Measurements from ENCODE around the gene IQSEC3.

The IQSEC3 gene

GRCh38 chr12:80681-81190 lies 14.2 kb downstream of the IQSEC3 start:
- no peak for DNase-seq

DNA sequence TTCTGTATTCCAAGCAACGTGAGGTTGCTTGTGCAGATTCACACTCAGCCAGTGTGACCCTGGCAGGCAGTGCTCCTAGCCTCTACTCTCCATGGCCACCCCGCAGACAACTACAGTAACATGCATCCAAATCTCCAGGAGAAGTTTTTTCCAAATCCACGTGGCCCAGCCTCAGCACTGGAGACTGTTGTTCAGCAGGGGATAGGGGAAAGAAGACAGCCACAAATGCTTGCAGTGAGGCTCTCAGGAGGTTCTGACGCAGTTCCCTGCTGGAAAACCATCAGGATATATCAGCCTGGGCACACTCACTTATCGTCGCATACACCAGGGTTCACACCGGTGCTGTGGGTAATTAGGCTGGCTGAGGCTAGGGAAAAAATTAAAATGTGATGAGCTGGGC lies 16.2 kb downstream of the IQSEC3 start:
- DNase-seq = no peak

- no peak for DNase-seq
These were observed 17.5 kb downstream of the IQSEC3 start for GRCh38 chr12:84056-84455.

GRCh38 chr12:85191-85666 lies 18.7 kb downstream of the IQSEC3 start:
- no peak for DNase-seq

DNA sequence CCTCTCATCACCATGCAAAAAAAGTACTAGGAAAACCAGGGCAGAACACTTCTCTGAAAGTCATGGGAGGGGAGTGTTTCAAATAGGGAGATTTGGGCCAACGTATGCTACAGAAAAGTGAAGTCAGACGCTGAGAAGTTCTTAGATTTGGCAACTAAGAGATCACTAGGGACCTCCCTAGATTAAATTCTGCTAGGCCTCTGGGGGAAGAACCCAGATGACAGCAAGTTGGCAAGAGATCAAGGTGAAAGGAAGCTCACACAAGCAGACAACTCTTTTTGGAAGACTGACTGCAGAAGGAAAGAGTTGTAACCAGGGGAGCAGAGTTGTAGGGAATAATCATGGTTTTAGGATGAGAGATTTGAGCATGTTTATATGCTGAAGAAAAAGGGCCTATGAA lies 20.7 kb downstream of the IQSEC3 start:
- DNase-seq = no peak

DNA sequence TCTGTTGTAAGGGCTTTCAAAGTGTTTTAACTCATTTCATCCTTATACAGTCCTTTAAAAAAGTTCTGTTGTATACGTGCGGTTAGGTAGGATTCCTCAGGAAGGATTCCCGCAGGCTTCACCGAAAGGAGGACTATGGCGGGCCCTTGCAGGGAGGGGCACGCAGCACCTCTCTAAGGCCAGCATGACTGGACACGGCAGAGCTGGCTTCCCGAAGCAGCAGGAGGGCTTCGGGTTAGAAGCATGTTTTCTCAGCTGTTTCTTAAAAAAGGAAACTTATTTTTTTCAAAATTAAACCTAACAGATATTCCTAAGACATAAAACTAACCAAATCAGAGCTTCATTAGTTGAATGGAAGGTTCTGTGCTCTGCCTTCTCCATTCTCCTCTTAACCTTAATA lies 21.3 kb downstream of the IQSEC3 start:
- DNase-seq = no peak

GRCh38 chr12:89653-90052 lies 23.1 kb downstream of the IQSEC3 start:
- DNase-seq = no peak

GRCh38 chr12:91213-91612 lies 24.6 kb downstream of the IQSEC3 start:
- DNase-seq = no peak

- no peak for DNase-seq
These were observed 26.9 kb downstream of the IQSEC3 start for GRCh38 chr12:93266-94005.

- DNase-seq = no peak
These were observed 30.0 kb downstream of the IQSEC3 start for GRCh38 chr12:96543-96942.

GRCh38 chr12:98924-99352 lies 32.4 kb downstream of the IQSEC3 start:
- DNase-seq = no peak

- DNase-seq = no peak
These were observed 33.0 kb downstream of the IQSEC3 start for GRCh38 chr12:99605-100004.

- peak in 1 of 2 experiments; percentile 22 for DNase-seq
These were observed 35.7 kb downstream of the IQSEC3 start for GRCh38 chr12:101969-102878.

- DNase-seq = no peak
These were observed 36.3 kb downstream of the IQSEC3 start for GRCh38 chr12:102879-103168.

GRCh38 chr12:103169-103981 lies 36.8 kb downstream of the IQSEC3 start:
- no peak for DNase-seq

DNA sequence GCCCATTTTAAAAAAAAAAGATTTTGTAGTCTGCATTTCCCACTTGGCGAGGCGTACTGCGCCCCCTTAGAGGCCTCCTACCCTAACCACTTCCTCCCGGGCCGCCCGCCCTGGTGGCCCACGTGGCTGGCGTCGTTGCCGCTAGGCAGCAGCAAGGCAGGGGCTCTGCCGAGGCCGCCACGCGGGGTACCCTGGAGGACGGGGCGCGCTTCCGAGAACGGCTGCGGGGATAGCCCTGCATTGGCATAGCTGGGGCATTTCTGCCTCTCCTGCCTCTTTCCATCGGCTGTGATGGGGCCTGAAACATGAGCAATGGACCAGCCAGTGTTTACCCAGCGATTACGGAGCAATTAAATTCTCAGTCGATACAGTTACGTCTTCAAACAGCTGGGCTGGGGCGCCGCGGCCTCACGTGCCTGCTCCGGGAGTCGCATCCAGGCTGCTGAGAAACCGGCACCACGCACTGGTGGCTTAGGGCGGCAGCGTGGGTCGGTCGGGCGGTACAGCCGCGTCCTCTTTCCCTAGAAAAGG lies 38.0 kb downstream of the IQSEC3 start:
- no peak for DNase-seq

GRCh38 chr12:105696-106095 lies 39.1 kb downstream of the IQSEC3 start:
- DNase-seq = no peak

GRCh38 chr12:106118-106591 lies 39.6 kb downstream of the IQSEC3 start:
- no peak for DNase-seq

GRCh38 chr12:108594-108993 lies 42.0 kb downstream of the IQSEC3 start:
- DNase-seq = no peak

- DNase-seq = no peak
These were observed 42.9 kb downstream of the IQSEC3 start for GRCh38 chr12:109446-109845.

DNA sequence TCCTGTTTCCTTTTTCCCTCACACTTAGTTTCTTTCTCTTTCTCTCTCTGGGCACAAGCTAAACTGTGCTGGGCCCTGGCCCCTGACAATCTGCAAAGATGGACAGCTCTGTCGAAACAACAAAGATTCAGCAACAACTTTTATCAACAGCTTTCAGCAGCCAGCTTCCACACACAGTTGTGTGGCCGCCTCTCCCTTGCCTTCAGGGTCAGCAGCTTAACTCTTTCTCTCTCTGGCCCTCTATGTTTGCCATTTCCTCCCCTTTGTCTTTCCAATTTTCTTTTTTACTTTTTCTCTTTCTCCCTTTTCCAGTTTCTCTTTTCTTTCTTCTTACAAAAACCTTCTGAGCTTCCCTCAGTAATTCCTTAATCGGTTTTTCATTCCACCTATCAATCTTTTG lies 43.3 kb downstream of the IQSEC3 start:
- DNase-seq = no peak

DNA sequence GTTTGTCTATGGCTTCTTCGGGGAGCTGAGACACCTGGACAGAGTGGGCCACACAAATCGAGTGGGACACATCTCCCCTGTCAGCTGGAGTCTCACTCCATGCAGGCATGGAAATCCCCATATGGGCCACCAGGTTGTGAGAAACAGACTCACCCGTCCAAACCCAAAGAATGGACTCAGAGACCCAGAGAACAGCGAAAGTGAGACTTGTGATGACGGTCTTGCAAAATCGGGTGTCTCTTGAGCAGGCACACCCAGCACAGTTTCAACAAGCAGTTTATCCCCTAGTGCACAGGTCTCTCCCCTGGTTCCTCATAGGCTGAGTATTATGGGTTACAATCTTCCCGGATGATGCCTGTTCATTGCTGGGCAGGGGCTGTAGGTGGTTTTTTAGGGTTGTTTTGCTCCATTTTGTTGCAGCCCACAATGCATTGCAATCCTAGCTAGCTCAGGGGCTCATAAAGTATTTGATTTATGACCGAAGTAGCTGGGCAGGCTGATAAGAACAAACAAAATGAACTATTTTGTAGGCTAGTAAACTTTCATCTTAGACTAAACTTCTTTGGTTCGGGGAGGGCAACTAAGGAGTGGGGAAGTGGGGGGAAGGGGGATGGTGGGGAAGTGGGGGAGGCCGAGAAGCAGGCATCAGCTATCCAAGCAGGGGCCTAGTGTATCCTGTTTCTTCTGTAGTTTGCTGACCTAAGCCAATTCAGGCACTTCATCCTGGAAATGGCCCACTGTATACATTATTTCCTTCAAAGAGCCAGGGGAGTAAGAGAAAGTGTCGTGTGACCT lies 45.3 kb downstream of the IQSEC3 start:
- DNase-seq = no peak

Data from SW 1271 (cell line).